Measurements from ENCODE around the gene ADGRL1. TPM values are rescaled to one million over a fixed set of nuclear protein-coding genes. Genes with fewer than 3 reads are reported as not detected.
"Not testable (repeated sequence)": the region's sequence is repeated elsewhere in the genome, so short reads cannot be mapped to it uniquely, and the experiment has no call there.

ADGRL1 gene
- total RNA-seq, 2 experiments from 2014 or later, result 8.5 to 9.5 TPM

- no peaks in the 10 kb centered on the region for H3K4me1 Mint-ChIP-seq
Observed at GRCh38 chr19:14237014-14237941, 31.3 kb upstream of the ADGRL1 start.

GRCh38 chr19:14232945-14233344, 27.0 kb upstream of the ADGRL1 start:
- H3K9me3 Mint-ChIP-seq, H3K36me3 Mint-ChIP-seq, DNase-seq, H3K4me3 Mint-ChIP-seq, H3K27me3 Mint-ChIP-seq, H3K4me1 Mint-ChIP-seq, H3K27ac Mint-ChIP-seq: not testable (repeated sequence)

More at GRCh38 chr19:14237014-14237941, 31.3 kb upstream of the ADGRL1 start:
- peaks cover 1% of the 10 kb centered on the region for H3K9me3 Mint-ChIP-seq
- no peaks in the 10 kb centered on the region for H3K27me3 Mint-ChIP-seq
- H3K36me3 Mint-ChIP-seq, result no peaks in the 10 kb centered on the region
- H3K4me3 Mint-ChIP-seq, result no peak overlapping the region
- DNase-seq, result no peak
- no peak overlapping the region for H3K27ac Mint-ChIP-seq

- not testable (repeated sequence) for H3K36me3 Mint-ChIP-seq, H3K27me3 Mint-ChIP-seq, H3K4me3 Mint-ChIP-seq, H3K27ac Mint-ChIP-seq, H3K9me3 Mint-ChIP-seq, DNase-seq, H3K4me1 Mint-ChIP-seq
Observed at GRCh38 chr19:14228446-14229071, 22.6 kb upstream of the ADGRL1 start.

- H3K27ac Mint-ChIP-seq, H3K36me3 Mint-ChIP-seq, H3K27me3 Mint-ChIP-seq, H3K9me3 Mint-ChIP-seq, H3K4me1 Mint-ChIP-seq, H3K4me3 Mint-ChIP-seq, DNase-seq: not testable (repeated sequence)
Observed at GRCh38 chr19:14226498-14226897, 20.5 kb upstream of the ADGRL1 start.

- no peaks in the 10 kb centered on the region for H3K27me3 Mint-ChIP-seq
- no peak overlapping the region for H3K4me3 Mint-ChIP-seq
- DNase-seq, result no peak
- H3K27ac Mint-ChIP-seq, result no peak overlapping the region
- no peaks in the 10 kb centered on the region for H3K9me3 Mint-ChIP-seq
- H3K36me3 Mint-ChIP-seq, result no peaks in the 10 kb centered on the region
- H3K4me1 Mint-ChIP-seq, result peaks cover 10% of the 10 kb centered on the region
Observed at GRCh38 chr19:14222886-14223285, 16.9 kb upstream of the ADGRL1 start.

GRCh38 chr19:14221345-14221744, 15.4 kb upstream of the ADGRL1 start:
- DNase-seq, result peak; percentile 73
- not testable (repeated sequence) for H3K36me3 Mint-ChIP-seq, H3K27me3 Mint-ChIP-seq, H3K9me3 Mint-ChIP-seq
- Mint-ChIP-seq H3K4me3 (peak overlapping the region; percentile 54), H3K4me1 (peaks cover 13% of the 10 kb centered on the region), H3K27ac (peak overlapping the region; percentile 40)

GRCh38 chr19:14218620-14219330, 12.8 kb upstream of the ADGRL1 start:
- Mint-ChIP-seq H3K4me3 (no peak overlapping the region), H3K9me3 (no peaks in the 10 kb centered on the region), H3K4me1 (peaks cover 13% of the 10 kb centered on the region), H3K36me3 (no peaks in the 10 kb centered on the region), H3K27ac (no peak overlapping the region), H3K27me3 (no peaks in the 10 kb centered on the region)
- no peak for DNase-seq

- not testable (repeated sequence) for H3K27me3 Mint-ChIP-seq, DNase-seq, H3K36me3 Mint-ChIP-seq, H3K4me3 Mint-ChIP-seq, H3K9me3 Mint-ChIP-seq, H3K27ac Mint-ChIP-seq
- peaks cover 13% of the 10 kb centered on the region for H3K4me1 Mint-ChIP-seq
Observed at GRCh38 chr19:14217886-14218285, 11.9 kb upstream of the ADGRL1 start.

- Mint-ChIP-seq H3K36me3 (no peaks in the 10 kb centered on the region), H3K27me3 (peaks cover 10% of the 10 kb centered on the region), H3K4me1 (peaks cover 6% of the 10 kb centered on the region), H3K4me3 (no peak overlapping the region), H3K27ac (no peak overlapping the region), H3K9me3 (no peaks in the 10 kb centered on the region)
- DNase-seq, result no peak
Observed at GRCh38 chr19:14214580-14214979, 8.6 kb upstream of the ADGRL1 start.

- not testable (repeated sequence) for H3K36me3 Mint-ChIP-seq, H3K9me3 Mint-ChIP-seq, H3K4me3 Mint-ChIP-seq, H3K27ac Mint-ChIP-seq, DNase-seq
- peaks cover 15% of the 10 kb centered on the region for H3K4me1 Mint-ChIP-seq
- H3K27me3 Mint-ChIP-seq, result peaks cover 29% of the 10 kb centered on the region
Observed at GRCh38 chr19:14210182-14210581, 4.2 kb upstream of the ADGRL1 start.

- not testable (repeated sequence) for H3K9me3 Mint-ChIP-seq, DNase-seq, H3K36me3 Mint-ChIP-seq, H3K27ac Mint-ChIP-seq
- peaks cover 34% of the 10 kb centered on the region for H3K27me3 Mint-ChIP-seq
- H3K4me1 Mint-ChIP-seq, result peaks cover 20% of the 10 kb centered on the region
- H3K4me3 Mint-ChIP-seq, result peak overlapping the region; percentile 56
Observed at GRCh38 chr19:14209401-14209800, 3.4 kb upstream of the ADGRL1 start.

GRCh38 chr19:14208496-14208895, 2.5 kb upstream of the ADGRL1 start:
- Mint-ChIP-seq H3K4me1 (peaks cover 28% of the 10 kb centered on the region), H3K27me3 (peaks cover 35% of the 10 kb centered on the region)
- H3K27ac Mint-ChIP-seq, H3K4me3 Mint-ChIP-seq, H3K36me3 Mint-ChIP-seq, H3K9me3 Mint-ChIP-seq, DNase-seq: not testable (repeated sequence)

- H3K9me3 Mint-ChIP-seq, DNase-seq, H3K36me3 Mint-ChIP-seq, H3K27ac Mint-ChIP-seq: not testable (repeated sequence)
- H3K4me1 Mint-ChIP-seq, result peaks cover 33% of the 10 kb centered on the region
- peak overlapping the region; percentile 87 for H3K4me3 Mint-ChIP-seq
- peaks cover 35% of the 10 kb centered on the region for H3K27me3 Mint-ChIP-seq
Observed at GRCh38 chr19:14207796-14208195, 1.8 kb upstream of the ADGRL1 start.

- not testable (repeated sequence) for H3K36me3 Mint-ChIP-seq, H3K9me3 Mint-ChIP-seq
- peak; percentile 80 for DNase-seq
- Mint-ChIP-seq H3K27me3 (peaks cover 35% of the 10 kb centered on the region), H3K4me3 (peak overlapping the region; percentile 87), H3K4me1 (peaks cover 33% of the 10 kb centered on the region), H3K27ac (peak overlapping the region; percentile 81)
Observed at GRCh38 chr19:14206737-14207726, 1.1 kb upstream of the ADGRL1 start.
